NOMO-1 treated with dmso at 0.1 percent for 144 hours (cell line): ENCODE results near the gene TOR1A.
A peak's percentile ranks its signal among the peaks of the same experiment; 100 is the strongest.

Experiments used
- DNase-seq: peaks from one replicate; lab custom pipeline; 2025; ENCODE audit not compliant: unreplicated experiment; lab: John Stamatoyannopoulos, UW

Gene TOR1A

GRCh38 chr9:129823935-129824601 is at the start of gene TOR1A:
TOR1A (minus strand) TSS chr9:129824136; CDS start chr9:129824085, 51 bp downstream.
- DNase-seq: peak; percentile 95

- no peak for DNase-seq
Observed at GRCh38 chr9:129871046-129871445, 47.1 kb upstream of the TOR1A start.

GRCh38 chr9:129869585-129870501 is 45.9 kb upstream of the TOR1A start:
- DNase-seq: no peak

GRCh38 chr9:129868872-129869486 is 45.0 kb upstream of the TOR1A start:
- no peak for DNase-seq

- no peak for DNase-seq
Observed at GRCh38 chr9:129868023-129868871, 44.3 kb upstream of the TOR1A start.

- DNase-seq: no peak
Observed at GRCh38 chr9:129867136-129868022, 43.4 kb upstream of the TOR1A start.

- no peak for DNase-seq
Observed at GRCh38 chr9:129866394-129867135, 42.6 kb upstream of the TOR1A start.

GRCh38 chr9:129865668-129866320 is 41.9 kb upstream of the TOR1A start:
- no peak for DNase-seq

GRCh38 chr9:129864991-129865647 is 41.2 kb upstream of the TOR1A start:
- no peak for DNase-seq

GRCh38 chr9:129863059-129863690 is 39.2 kb upstream of the TOR1A start:
- DNase-seq: peak; percentile 85

- DNase-seq: no peak
Observed at GRCh38 chr9:129861447-129861827, 37.5 kb upstream of the TOR1A start.

- DNase-seq: no peak
Observed at GRCh38 chr9:129860653-129861446, 36.9 kb upstream of the TOR1A start.

- DNase-seq: no peak
Observed at GRCh38 chr9:129858167-129858962, 34.4 kb upstream of the TOR1A start.

GRCh38 chr9:129857207-129857606 is 33.3 kb upstream of the TOR1A start:
- no peak for DNase-seq

- no peak for DNase-seq
Observed at GRCh38 chr9:129854588-129855110, 30.7 kb upstream of the TOR1A start.

- DNase-seq: no peak
Observed at GRCh38 chr9:129853614-129854013, 29.7 kb upstream of the TOR1A start.
